Astrocyte (in vitro differentiated cells and primary cell): ENCODE results near the gene SPSB2. TPM values are rescaled to one million over a fixed set of nuclear protein-coding genes. Genes with fewer than 3 reads are reported as not detected.

Experiments
- DNase-seq: peaks from one replicate; pipeline ENCODE4 v3.0.0-alpha.2; 2010; ENCODE audit warnings: low read depth
- FAIRE-seq: peaks from 2 replicates; lab custom pipeline; 2011; peaks lifted over from hg19 to GRCh38; lab: Jason Lieb, UNC
- H2AFZ ChIP-seq: 2 replicates; pipeline ENCODE4 v1.6.0; 2012; ENCODE audit warnings: low read depth, low read length, inconsistent platforms
- H3K27ac ChIP-seq: 2 replicates; pipeline ENCODE4 v1.5.1; 2011; ENCODE audit warnings: low read depth, low read length, inconsistent platforms
- H3K27me3 ChIP-seq: 2 replicates; pipeline ENCODE4 v1.6.0; 2011; ENCODE audit warnings: low read length, inconsistent platforms; ENCODE audit not compliant: insufficient read depth
- H3K36me3 ChIP-seq: 2 replicates; pipeline ENCODE4 v1.5.1; 2011; ENCODE audit warnings: low read length, inconsistent platforms; ENCODE audit not compliant: insufficient read depth
- H3K4me1 ChIP-seq: 2 replicates; pipeline ENCODE4 v1.5.1; 2011; ENCODE audit warnings: low read length, inconsistent platforms; ENCODE audit not compliant: insufficient read depth
- H3K4me2 ChIP-seq: 2 replicates; pipeline ENCODE4 v1.6.0; 2012; ENCODE audit warnings: low read length, inconsistent platforms
- H3K4me3 ChIP-seq: 2 replicates; pipeline ENCODE4 v1.5.1; 2011; ENCODE audit warnings: low read depth, mild to moderate bottlenecking, low read length, inconsistent platforms; ENCODE audit not compliant: insufficient read depth
- H3K79me2 ChIP-seq: 2 replicates; pipeline ENCODE4 v1.6.0; 2012; ENCODE audit warnings: mild to moderate bottlenecking, low read length, inconsistent platforms; ENCODE audit not compliant: insufficient read depth
- H3K9ac ChIP-seq: 2 replicates; pipeline ENCODE4 v1.6.0; 2012; ENCODE audit warnings: mild to moderate bottlenecking, low read length, inconsistent platforms
- H3K9me3 ChIP-seq: 2 replicates; pipeline ENCODE4 v1.5.1; 2012; ENCODE audit warnings: low read depth, mild to moderate bottlenecking, low read length, inconsistent platforms; ENCODE audit not compliant: insufficient read depth
- H4K20me1 ChIP-seq: 2 replicates; pipeline ENCODE4 v1.6.0; 2012; ENCODE audit warnings: low read length, inconsistent platforms; ENCODE audit not compliant: insufficient read depth
- H3K27ac Mint-ChIP-seq: one replicate; pipeline ENCODE4 v1.8.0; 2021; ENCODE audit warnings: mild to moderate bottlenecking, mixed read lengths; ENCODE audit not compliant: unreplicated experiment
- H3K27me3 Mint-ChIP-seq: one replicate; pipeline ENCODE4 v1.8.0; 2021; ENCODE audit warnings: low read depth, mixed read lengths; ENCODE audit not compliant: unreplicated experiment
- H3K36me3 Mint-ChIP-seq: one replicate; pipeline ENCODE4 v1.8.0; 2021; ENCODE audit warnings: low read depth, mixed read lengths; ENCODE audit not compliant: unreplicated experiment
- H3K4me1 Mint-ChIP-seq: one replicate; pipeline ENCODE4 v1.8.0; 2021; ENCODE audit warnings: low read depth, mixed read lengths; ENCODE audit not compliant: unreplicated experiment
- H3K4me3 Mint-ChIP-seq: one replicate; pipeline ENCODE4 v1.8.0; 2021; ENCODE audit warnings: mild to moderate bottlenecking, moderate library complexity, mixed read lengths; ENCODE audit not compliant: unreplicated experiment
- H3K9me3 Mint-ChIP-seq: one replicate; pipeline ENCODE4 v1.8.0; 2021; ENCODE audit warnings: mild to moderate bottlenecking, mixed read lengths; ENCODE audit not compliant: unreplicated experiment
- EZH2 ChIP-seq: IDR thresholded peaks from 2 replicates; pipeline ENCODE4 v1.6.1; 2012; ENCODE audit warnings: mild to moderate bottlenecking, low read length, inconsistent platforms; ENCODE audit not compliant: insufficient read depth
- total RNA-seq: library from RNA; stranded (reverse); gene quantifications from 2 replicates; pipeline ENCODE4 v1.2.1, GENCODE V29; 2021
- TF ChIP-seq, protein P1 (sequence below): IDR thresholded peaks from 2 replicates; pipeline ENCODE4 v1.5.1; 2011; ENCODE audit warnings: low read depth, mild to moderate bottlenecking, inconsistent platforms, low read length, moderate library complexity; ENCODE audit not compliant: insufficient read depth

Gene SPSB2
- total RNA-seq, 1 donor from 2014 or later, result 4.9 TPM

DNA sequence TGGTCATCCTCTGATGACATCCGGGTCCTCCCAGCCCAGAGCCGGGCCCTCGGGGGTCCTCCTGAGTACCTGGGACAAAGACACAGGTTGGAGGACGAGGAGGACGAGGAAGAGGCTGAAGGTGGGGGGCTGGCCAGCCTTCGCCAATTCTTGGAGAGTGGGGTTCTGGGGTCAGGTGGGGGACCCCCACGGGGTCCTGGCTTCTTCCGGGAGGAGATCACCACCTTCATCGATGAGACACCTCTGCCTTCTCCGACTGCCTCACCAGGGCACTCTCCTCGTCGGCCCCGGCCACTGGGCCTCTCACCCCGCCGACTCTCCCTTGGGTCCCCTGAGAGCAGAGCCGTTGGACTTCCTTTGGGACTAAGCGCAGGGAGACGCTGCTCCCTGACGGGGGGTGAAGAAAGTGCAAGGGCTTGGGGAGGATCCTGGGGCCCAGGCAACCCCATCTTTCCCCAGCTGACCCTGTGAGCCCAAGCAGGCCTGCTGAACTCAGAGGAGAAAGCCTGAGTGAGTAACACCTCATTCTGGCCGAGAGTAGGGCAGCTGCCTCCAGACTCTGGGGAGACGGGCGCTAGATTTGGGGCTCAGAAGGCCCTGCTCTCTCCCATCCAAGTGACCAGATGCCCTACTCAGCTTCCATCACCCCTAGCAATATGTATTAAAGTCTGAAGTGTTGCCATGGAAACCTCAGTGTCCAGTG lies 46.2 kb downstream of the SPSB2 start:
- Histone ChIP-seq H2AFZ (no peak overlapping the region), H3K27ac (no peak overlapping the region), H3K4me3 (no peak overlapping the region), H3K27me3 (no peaks in the 10 kb centered on the region), H3K9me3 (no peaks in the 10 kb centered on the region), H3K4me1 (peaks cover 22% of the 10 kb centered on the region), H3K36me3 (peaks cover 2% of the 10 kb centered on the region), H4K20me1 (peaks cover 6% of the 10 kb centered on the region), H3K79me2 (peaks cover 29% of the 10 kb centered on the region), H3K9ac (peak overlapping the region; percentile 9), H3K4me2 (peak overlapping the region; percentile 77)
- DNase-seq, result no peak
- TF ChIP-seq, protein P1, sequence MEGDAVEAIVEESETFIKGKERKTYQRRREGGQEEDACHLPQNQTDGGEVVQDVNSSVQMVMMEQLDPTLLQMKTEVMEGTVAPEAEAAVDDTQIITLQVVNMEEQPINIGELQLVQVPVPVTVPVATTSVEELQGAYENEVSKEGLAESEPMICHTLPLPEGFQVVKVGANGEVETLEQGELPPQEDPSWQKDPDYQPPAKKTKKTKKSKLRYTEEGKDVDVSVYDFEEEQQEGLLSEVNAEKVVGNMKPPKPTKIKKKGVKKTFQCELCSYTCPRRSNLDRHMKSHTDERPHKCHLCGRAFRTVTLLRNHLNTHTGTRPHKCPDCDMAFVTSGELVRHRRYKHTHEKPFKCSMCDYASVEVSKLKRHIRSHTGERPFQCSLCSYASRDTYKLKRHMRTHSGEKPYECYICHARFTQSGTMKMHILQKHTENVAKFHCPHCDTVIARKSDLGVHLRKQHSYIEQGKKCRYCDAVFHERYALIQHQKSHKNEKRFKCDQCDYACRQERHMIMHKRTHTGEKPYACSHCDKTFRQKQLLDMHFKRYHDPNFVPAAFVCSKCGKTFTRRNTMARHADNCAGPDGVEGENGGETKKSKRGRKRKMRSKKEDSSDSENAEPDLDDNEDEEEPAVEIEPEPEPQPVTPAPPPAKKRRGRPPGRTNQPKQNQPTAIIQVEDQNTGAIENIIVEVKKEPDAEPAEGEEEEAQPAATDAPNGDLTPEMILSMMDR, result no peak
- no peak for TF ChIP-seq EZH2
- peak overlapping the region; percentile 64 for H3K27ac Mint-ChIP-seq
- FAIRE-seq, result no peak
- no peaks in the 10 kb centered on the region for H3K27me3 Mint-ChIP-seq
- H3K36me3 Mint-ChIP-seq, result peaks cover 6% of the 10 kb centered on the region
- H3K4me3 Mint-ChIP-seq, result peak overlapping the region; percentile 80
- H3K9me3 Mint-ChIP-seq, result no peaks in the 10 kb centered on the region
- H3K4me1 Mint-ChIP-seq, result peaks cover 20% of the 10 kb centered on the region

DNA sequence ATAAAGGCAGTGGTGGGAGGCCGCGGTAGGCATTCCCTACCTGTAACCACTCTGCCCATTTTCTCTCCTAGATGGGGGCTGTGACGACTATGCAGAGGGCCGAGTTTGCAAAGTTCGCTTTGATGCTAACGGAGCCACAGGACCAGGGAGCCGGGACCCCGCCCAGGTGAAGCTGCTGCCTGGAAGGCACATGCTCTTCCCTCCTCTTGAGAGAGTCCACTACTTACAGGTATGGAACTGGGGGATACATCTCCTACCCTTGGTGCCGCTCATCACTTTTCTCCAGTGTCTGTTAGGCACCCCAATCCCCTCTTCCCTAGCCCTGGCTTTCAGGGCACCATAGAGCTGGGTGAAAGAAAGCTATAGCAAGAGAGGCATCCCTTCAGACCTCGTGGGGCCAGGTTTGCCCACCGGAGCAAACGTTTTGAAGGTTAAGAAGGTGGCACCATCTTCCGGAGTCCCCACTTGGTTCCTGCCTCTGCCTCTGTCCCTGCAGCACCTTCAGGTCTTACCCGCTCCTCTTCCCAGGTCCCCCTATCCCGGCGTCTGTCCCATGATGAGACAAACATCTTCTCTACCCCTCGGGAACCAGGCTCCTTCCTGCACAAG lies 46.9 kb downstream of the SPSB2 start:
- FAIRE-seq, result no peak
- Mint-ChIP-seq H3K27ac (no peak overlapping the region), H3K4me1 (peaks cover 22% of the 10 kb centered on the region), H3K36me3 (peaks cover 6% of the 10 kb centered on the region), H3K27me3 (no peaks in the 10 kb centered on the region), H3K4me3 (peak overlapping the region; percentile 57), H3K9me3 (no peaks in the 10 kb centered on the region)
- peaks cover 25% of the 10 kb centered on the region for H3K4me1 ChIP-seq
- H3K79me2 ChIP-seq, result peaks cover 29% of the 10 kb centered on the region
- peaks cover 6% of the 10 kb centered on the region for H4K20me1 ChIP-seq
- peaks cover 2% of the 10 kb centered on the region for H3K36me3 ChIP-seq
- H2AFZ ChIP-seq, result no peak overlapping the region
- H3K4me3 ChIP-seq, result no peak overlapping the region
- no peak for DNase-seq
- TF ChIP-seq EZH2, result no peak
- TF ChIP-seq, protein P1, result no peak
- no peak overlapping the region for H3K27ac ChIP-seq
- no peaks in the 10 kb centered on the region for H3K9me3 ChIP-seq
- H3K4me2 ChIP-seq, result no peak overlapping the region
- no peak overlapping the region for H3K9ac ChIP-seq
- no peaks in the 10 kb centered on the region for H3K27me3 ChIP-seq
